ENCODE measurements around the gene CCNA2. TPM values are rescaled to one million over a fixed set of nuclear protein-coding genes. Genes with fewer than 3 reads are reported as not detected.

Gene CCNA2
- total RNA-seq, 1 experiment from 2014 or later = 89.2 TPM

DNA sequence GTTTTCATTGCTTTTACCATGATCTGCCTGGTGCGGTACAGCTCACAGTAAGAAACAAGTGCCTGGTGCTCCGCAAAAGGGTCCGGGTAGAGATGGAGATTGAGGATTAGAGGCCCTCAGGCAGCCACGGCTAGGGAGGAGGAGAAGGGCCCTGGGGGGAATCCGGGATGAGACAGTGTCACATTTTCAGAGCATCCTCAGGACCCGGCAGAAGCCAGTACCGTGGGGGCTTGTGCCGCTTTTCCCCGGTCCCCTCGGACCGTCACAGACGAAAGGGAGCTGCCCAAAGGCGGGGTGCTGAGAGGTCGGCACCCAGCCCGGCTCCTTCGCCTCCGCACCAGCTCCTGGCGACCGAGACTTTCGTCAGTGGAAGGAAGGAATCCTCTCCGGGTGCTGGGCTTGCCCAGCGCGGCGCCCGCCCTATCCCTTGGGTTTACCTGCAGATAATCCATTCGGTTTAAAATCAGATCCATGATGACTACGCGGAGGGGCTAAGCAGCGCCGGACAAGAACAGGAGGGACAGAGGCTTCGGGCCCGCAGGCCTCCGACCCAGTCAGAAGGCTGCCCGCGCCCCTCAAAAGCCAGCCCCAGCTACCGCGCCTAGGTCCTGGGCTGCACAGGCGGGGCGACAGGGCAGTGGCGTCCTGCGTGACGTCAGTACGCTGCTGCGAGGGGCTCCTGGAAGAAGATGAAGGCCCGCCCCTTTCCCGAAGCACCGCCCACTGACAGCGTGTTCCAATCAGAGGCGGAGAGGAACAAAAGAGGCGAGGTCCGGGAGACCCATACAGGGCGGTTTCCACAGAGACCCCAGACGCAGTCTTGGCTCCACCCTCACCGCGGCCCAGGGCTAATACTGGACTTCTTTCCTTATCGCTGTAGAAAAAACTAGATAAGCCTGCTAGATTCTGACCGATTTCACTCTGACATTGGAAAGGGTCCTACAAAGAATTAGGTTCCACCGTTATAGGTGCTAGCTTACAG, 46.4 kb upstream of the CCNA2 start, which contains the start of gene BBS7:
BBS7 (minus strand) TSS at position 634 of the 982 bp plus-strand sequence; CDS start at position 473, 161 bp downstream.
- no peaks in the 10 kb centered on the region for H3K4me1 ChIP-seq (ENCODE audit: insufficient read depth, low read length)
- H2AK5ac ChIP-seq (ENCODE audit: insufficient read length, low read length) = no peak within 1 kb of the TSS
- no peaks in the 10 kb centered on the region for H3K27me3 ChIP-seq (ENCODE audit: insufficient read depth, low read length)
- peaks cover 17 to 22% (median 21%) of the 10 kb centered on the region in 3 experiments for H3K36me3 Mint-ChIP-seq (ENCODE audit: insufficient read depth in 1 of 3, low read depth in 3 of 3)
- peaks cover 5 to 6% of the 10 kb centered on the region in 2 experiments for H3K4me1 Mint-ChIP-seq
- peak within 1 kb of the TSS; percentile 95 to 98 (median 96) for H3K27ac Mint-ChIP-seq
- TF ChIP-seq, protein P1, sequence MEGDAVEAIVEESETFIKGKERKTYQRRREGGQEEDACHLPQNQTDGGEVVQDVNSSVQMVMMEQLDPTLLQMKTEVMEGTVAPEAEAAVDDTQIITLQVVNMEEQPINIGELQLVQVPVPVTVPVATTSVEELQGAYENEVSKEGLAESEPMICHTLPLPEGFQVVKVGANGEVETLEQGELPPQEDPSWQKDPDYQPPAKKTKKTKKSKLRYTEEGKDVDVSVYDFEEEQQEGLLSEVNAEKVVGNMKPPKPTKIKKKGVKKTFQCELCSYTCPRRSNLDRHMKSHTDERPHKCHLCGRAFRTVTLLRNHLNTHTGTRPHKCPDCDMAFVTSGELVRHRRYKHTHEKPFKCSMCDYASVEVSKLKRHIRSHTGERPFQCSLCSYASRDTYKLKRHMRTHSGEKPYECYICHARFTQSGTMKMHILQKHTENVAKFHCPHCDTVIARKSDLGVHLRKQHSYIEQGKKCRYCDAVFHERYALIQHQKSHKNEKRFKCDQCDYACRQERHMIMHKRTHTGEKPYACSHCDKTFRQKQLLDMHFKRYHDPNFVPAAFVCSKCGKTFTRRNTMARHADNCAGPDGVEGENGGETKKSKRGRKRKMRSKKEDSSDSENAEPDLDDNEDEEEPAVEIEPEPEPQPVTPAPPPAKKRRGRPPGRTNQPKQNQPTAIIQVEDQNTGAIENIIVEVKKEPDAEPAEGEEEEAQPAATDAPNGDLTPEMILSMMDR (conservative IDR thresholded peaks at IDR 0.05) = no peak
- no peaks in the 10 kb centered on the region for H4K20me1 ChIP-seq (ENCODE audit: control insufficient read depth, insufficient read depth, insufficient read length)
- peaks cover 3% of the 10 kb centered on the region; the same call in 1 of the 2 replicates for H3K27me3 Mint-ChIP-seq (ENCODE audit: low read depth)
- no peak within 1 kb of the TSS for H3K56ac ChIP-seq (ENCODE audit: insufficient read length, low read depth, low read length)
- WGBS (ENCODE audit: extremely low coverage, insufficient read length, low lambda C conversion rate) = no CpG with 5 or more reads among the region's 58 CpGs
- no peak within 1 kb of the TSS for H2BK20ac ChIP-seq (ENCODE audit: low read depth, low read length, poor library complexity, severe bottlenecking)
- H2BK12ac ChIP-seq (ENCODE audit: insufficient read length, low read depth, low read length) = no peak within 1 kb of the TSS
- H4K5ac ChIP-seq (ENCODE audit: insufficient read length, low read depth, low read length) = no peak within 1 kb of the TSS
- no peak within 1 kb of the TSS for H2BK15ac ChIP-seq (ENCODE audit: low read depth, low read length)
- H4K8ac ChIP-seq (replicated peaks; ENCODE audit: insufficient read length, low read depth, low read length) = no peak within 1 kb of the TSS
- no peak within 1 kb of the TSS for H2BK5ac ChIP-seq (ENCODE audit: insufficient read length, low read length)
- H4K91ac ChIP-seq (ENCODE audit: insufficient read length, low read depth, low read length) = no peak within 1 kb of the TSS
- H3K23ac ChIP-seq (ENCODE audit: insufficient read length, low read depth, low read length) = no peak within 1 kb of the TSS
- peak within 1 kb of the TSS; percentile 72 for H3K14ac ChIP-seq (ENCODE audit: insufficient read depth, low read length)
- H2AFZ ChIP-seq (ENCODE audit: low read length) = peak within 1 kb of the TSS; percentile 48
- peaks cover 3% of the 10 kb centered on the region for H3K23me2 ChIP-seq (ENCODE audit: insufficient read length, low read depth, low read length, poor library complexity, severe bottlenecking)
- H3T11ph ChIP-seq (ENCODE audit: low read length) = no peak within 1 kb of the TSS
- H3K9me3 Mint-ChIP-seq = no peaks in the 10 kb centered on the region
- H3K4me3 Mint-ChIP-seq = peak within 1 kb of the TSS; percentile 93 to 94
- no peaks in the 10 kb centered on the region for H3K9me3 ChIP-seq (ENCODE audit: control insufficient read depth, low read depth, low read length)
- no peaks in the 10 kb centered on the region for H3K79me1 ChIP-seq (ENCODE audit: insufficient read depth, low read depth, low read length, poor library complexity, severe bottlenecking)
- H3K4ac ChIP-seq (ENCODE audit: low read depth, low read length) = no peak within 1 kb of the TSS
- H3K4me2 ChIP-seq (ENCODE audit: insufficient read depth, insufficient read length, low read length) = peak within 1 kb of the TSS; percentile 67
- no peaks in the 10 kb centered on the region for H3K79me2 ChIP-seq (ENCODE audit: insufficient read depth, low read length)
- H3K9ac ChIP-seq (ENCODE audit: extremely low read depth, insufficient read length, low read length) = peak within 1 kb of the TSS; percentile 71
- no peak within 1 kb of the TSS for H3K27ac ChIP-seq (ENCODE audit: insufficient read length, low read depth, low read length)
- H2BK120ac ChIP-seq (ENCODE audit: low read depth, low read length, poor library complexity, severe bottlenecking) = no peak within 1 kb of the TSS
- DNase-seq = peak; percentile 99
- H3K18ac ChIP-seq (ENCODE audit: insufficient read length, low read depth, low read length) = peak within 1 kb of the TSS; percentile 50

Data from H9 (cell line).